ENCODE measurements around the gene TCF23.
"Not testable (repeated sequence)": the region's sequence is repeated elsewhere in the genome, so short reads cannot be mapped to it uniquely, and the experiment has no call there.

Gene TCF23

DNA sequence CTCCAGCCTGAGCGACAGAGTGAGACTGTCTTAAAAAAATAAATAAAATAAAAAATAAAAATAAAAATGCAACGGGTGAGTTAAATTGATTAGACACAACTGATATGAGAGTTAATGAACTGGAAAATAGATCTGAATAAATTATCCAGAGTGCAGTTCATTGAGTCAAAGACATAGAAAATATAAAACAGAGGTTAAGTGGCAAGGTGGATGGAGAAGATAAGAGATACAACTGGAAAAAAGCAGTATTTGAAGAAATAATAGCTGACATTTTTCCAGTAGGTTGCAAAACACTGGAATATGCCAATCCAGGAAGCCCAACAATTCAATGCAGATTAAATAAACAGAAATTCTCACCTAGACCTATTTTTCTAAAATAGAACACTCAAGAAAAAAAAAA, 40.6 kb upstream of the TCF23 start:
- DNase-seq (ENCODE audit: extremely low read depth, insufficient read length): no peak
- no peaks in the 10 kb centered on the region for H3K27me3 ChIP-seq (replicated peaks; ENCODE audit: control insufficient read depth, insufficient read depth, low read length)
- no peaks in the 10 kb centered on the region for H3K36me3 ChIP-seq (ENCODE audit: control insufficient read depth, insufficient read depth, low read length)
- no peak overlapping the region for H3K4me3 ChIP-seq (replicated peaks; ENCODE audit: low read depth, low read length)
- TF ChIP-seq, protein P1, sequence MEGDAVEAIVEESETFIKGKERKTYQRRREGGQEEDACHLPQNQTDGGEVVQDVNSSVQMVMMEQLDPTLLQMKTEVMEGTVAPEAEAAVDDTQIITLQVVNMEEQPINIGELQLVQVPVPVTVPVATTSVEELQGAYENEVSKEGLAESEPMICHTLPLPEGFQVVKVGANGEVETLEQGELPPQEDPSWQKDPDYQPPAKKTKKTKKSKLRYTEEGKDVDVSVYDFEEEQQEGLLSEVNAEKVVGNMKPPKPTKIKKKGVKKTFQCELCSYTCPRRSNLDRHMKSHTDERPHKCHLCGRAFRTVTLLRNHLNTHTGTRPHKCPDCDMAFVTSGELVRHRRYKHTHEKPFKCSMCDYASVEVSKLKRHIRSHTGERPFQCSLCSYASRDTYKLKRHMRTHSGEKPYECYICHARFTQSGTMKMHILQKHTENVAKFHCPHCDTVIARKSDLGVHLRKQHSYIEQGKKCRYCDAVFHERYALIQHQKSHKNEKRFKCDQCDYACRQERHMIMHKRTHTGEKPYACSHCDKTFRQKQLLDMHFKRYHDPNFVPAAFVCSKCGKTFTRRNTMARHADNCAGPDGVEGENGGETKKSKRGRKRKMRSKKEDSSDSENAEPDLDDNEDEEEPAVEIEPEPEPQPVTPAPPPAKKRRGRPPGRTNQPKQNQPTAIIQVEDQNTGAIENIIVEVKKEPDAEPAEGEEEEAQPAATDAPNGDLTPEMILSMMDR (IDR thresholded peaks at IDR 0.05; ENCODE audit: insufficient read depth, low read length, poor library complexity, severe bottlenecking): no peak

GRCh38 chr2:27109083-27109482, 39.7 kb upstream of the TCF23 start:
- Histone ChIP-seq H3K4me3 (replicated peaks; ENCODE audit: low read depth, low read length) (no peak overlapping the region), H3K36me3 (ENCODE audit: control insufficient read depth, insufficient read depth, low read length) (no peaks in the 10 kb centered on the region), H3K27me3 (replicated peaks; ENCODE audit: control insufficient read depth, insufficient read depth, low read length) (no peaks in the 10 kb centered on the region)
- DNase-seq (ENCODE audit: extremely low read depth, insufficient read length): no peak
- TF ChIP-seq, protein P1 (IDR thresholded peaks at IDR 0.05; ENCODE audit: insufficient read depth, low read length, poor library complexity, severe bottlenecking): no peak

- not testable (repeated sequence) for DNase-seq (ENCODE audit: extremely low read depth, insufficient read length); H3K36me3 ChIP-seq (ENCODE audit: control insufficient read depth, insufficient read depth, low read length); H3K27me3 ChIP-seq (replicated peaks; ENCODE audit: control insufficient read depth, insufficient read depth, low read length); H3K4me3 ChIP-seq (replicated peaks; ENCODE audit: low read depth, low read length)
Measured at GRCh38 chr2:27110603-27111352, 38.0 kb upstream of the TCF23 start.

- not testable (repeated sequence) for DNase-seq (ENCODE audit: extremely low read depth, insufficient read length); H3K36me3 ChIP-seq (ENCODE audit: control insufficient read depth, insufficient read depth, low read length); H3K4me3 ChIP-seq (replicated peaks; ENCODE audit: low read depth, low read length); H3K27me3 ChIP-seq (replicated peaks; ENCODE audit: control insufficient read depth, insufficient read depth, low read length)
Measured at GRCh38 chr2:27111392-27112078, 37.3 kb upstream of the TCF23 start.

DNA sequence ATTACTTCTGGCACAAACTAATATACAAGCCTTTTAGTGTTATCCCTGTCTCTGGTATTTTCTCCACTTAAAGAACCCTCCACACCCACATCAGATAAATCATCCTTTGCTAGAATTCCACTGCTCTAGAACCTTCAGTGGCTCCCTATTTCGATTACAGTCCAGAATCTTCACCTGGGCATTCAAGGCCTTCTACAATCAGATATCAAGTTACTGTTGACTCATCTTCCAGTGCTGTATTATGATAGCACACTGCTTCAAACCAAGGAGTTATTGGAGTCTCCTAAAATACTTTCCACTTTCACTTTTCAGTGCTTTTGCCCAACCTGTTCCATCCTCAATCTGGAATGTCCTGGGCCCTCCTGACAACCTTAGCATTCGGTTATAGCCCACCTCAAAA, 33.3 kb upstream of the TCF23 start:
- Histone ChIP-seq H3K36me3 (ENCODE audit: control insufficient read depth, insufficient read depth, low read length) (no peaks in the 10 kb centered on the region), H3K27me3 (replicated peaks; ENCODE audit: control insufficient read depth, insufficient read depth, low read length) (peaks cover 4% of the 10 kb centered on the region), H3K4me3 (replicated peaks; ENCODE audit: low read depth, low read length) (no peak overlapping the region)
- TF ChIP-seq, protein P1 (IDR thresholded peaks at IDR 0.05; ENCODE audit: insufficient read depth, low read length, poor library complexity, severe bottlenecking): no peak
- no peak for DNase-seq (ENCODE audit: extremely low read depth, insufficient read length)

DNA sequence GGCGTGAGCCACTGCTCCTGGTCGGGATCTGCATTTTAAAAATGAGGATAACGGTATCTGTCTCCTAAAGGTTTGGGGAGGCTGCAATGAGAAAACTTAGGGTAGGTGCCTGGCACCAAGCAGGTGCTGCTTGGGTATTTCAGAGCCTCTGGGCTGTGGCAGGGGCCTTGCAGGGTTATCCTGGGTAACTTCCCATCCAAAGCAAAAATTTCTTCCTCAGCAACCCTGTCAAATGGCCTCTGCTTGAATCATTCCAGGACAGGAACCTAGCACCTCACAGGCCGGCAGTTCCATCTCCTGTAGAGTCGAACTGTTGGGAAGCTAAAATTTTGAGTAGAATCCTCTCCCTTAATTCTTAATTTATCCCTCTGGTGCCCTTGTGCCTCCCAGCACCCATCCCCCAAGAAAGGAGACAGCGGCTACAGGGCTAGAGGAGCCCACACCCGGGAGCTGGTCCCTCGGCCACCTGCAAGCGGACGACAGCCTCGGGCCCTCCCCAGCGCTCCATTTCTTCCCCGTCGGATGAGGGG, 30.7 kb upstream of the TCF23 start:
- Histone ChIP-seq H3K36me3 (ENCODE audit: control insufficient read depth, insufficient read depth, low read length) (no peaks in the 10 kb centered on the region), H3K27me3 (replicated peaks; ENCODE audit: control insufficient read depth, insufficient read depth, low read length) (peaks cover 4% of the 10 kb centered on the region), H3K4me3 (replicated peaks; ENCODE audit: low read depth, low read length) (no peak overlapping the region)
- no peak for DNase-seq (ENCODE audit: extremely low read depth, insufficient read length)
- TF ChIP-seq, protein P1 (IDR thresholded peaks at IDR 0.05; ENCODE audit: insufficient read depth, low read length, poor library complexity, severe bottlenecking): no peak
